K562 (cell line): ENCODE results near the gene ZNF234. TPM values are rescaled to one million over a fixed set of nuclear protein-coding genes. Genes with fewer than 3 reads are reported as not detected.
A peak's percentile ranks its signal among the peaks of the same experiment; 100 is the strongest.

ENCODE experiments used
- CHD7 ChIP-seq: fragments of 200-600 bp; sonication (generic); IDR thresholded peaks from one replicate; pipeline ENCODE4 v1.6.1; 2012; ENCODE audit warnings: mild to moderate bottlenecking, low read depth, low read length, inconsistent platforms
- CREM ChIP-seq: IDR thresholded peaks from 2 replicates; pipeline ENCODE4 v1.6.1; 2014; ENCODE audit warnings: antibody characterized with exemption, low read depth
- GABPA ChIP-seq: fragments of 200-800 bp; sonication (Bioruptor generic); conservative IDR thresholded peaks from 2 replicates; pipeline ENCODE4 v1.6.1; 2016; ENCODE audit warnings: low read depth, missing genetic modification characterization, missing compliant biosample characterization
- LARP7 ChIP-seq: fragments of 450-650 bp; IDR thresholded peaks from 2 replicates; pipeline ENCODE4 v1.6.1; 2016
- OTX1 ChIP-seq: fragments of 450-650 bp; formaldehyde crosslinking; IDR thresholded peaks from 2 replicates; pipeline ENCODE4 v1.4.0; 2022; ENCODE audit warnings: mild to moderate bottlenecking
- U2AF2 ChIP-seq: fragments of 200-400 bp; formaldehyde crosslinking; optimal IDR thresholded peaks from 2 replicates; pipeline ENCODE3; 2017; ENCODE audit warnings: low read depth, mild to moderate bottlenecking, low read length
- ZKSCAN8 ChIP-seq: fragments of 200-800 bp; sonication (Bioruptor generic); IDR thresholded peaks from 2 replicates; pipeline ENCODE4 v1.6.1; 2016; ENCODE audit warnings: missing genetic modification characterization, missing compliant biosample characterization
- polyA plus RNA-seq, 8 experiments: library from polyadenylated mRNA; depleted of rRNA in 4 of 8; stranded (reverse) in 5 of 8; unstranded in 3 of 8; fragments of >200 nt; fragmentation: Nextera tagmentation in 2 of 8; fragmentation: Illumina TruSeq in 1 of 8; extraction: Ambion mirVana in 2 of 8; extraction: Trizol in 1 of 8; gene quantifications; 2 replicates each; pipeline versions ENCODE4 v1.2.1 to v1.2.3, GENCODE V29; 2011 to 2014; ENCODE audit warnings: inconsistent platforms in 1 of 8, missing spikeins in 1 of 8
- total RNA-seq, 7 experiments: library from RNA; depleted of rRNA in 6 of 7; stranded (reverse); fragments of >200 nt in 6 of 7; fragmentation: Illumina TruSeq in 2 of 7; extraction: Trizol in 2 of 7; gene quantifications; 2 replicates each; pipeline versions ENCODE4 v1.2.1 to v1.2.3, GENCODE V29; 2011 to 2021; ENCODE audit warnings: low replicate concordance in 1 of 7
- TF ChIP-seq, protein P1 (sequence below), 2 experiments: IDR thresholded peaks; 2 replicates each; pipeline ENCODE4 v1.6.1; 2011; ENCODE audit warnings: borderline replicate concordance in 1 of 2, control low read depth in 1 of 2, low read depth in 1 of 2, low read length in 1 of 2, mild to moderate bottlenecking in 1 of 2, mixed read lengths in 1 of 2, moderate library complexity in 1 of 2; ENCODE audit not compliant: insufficient read depth in 1 of 2, insufficient read length in 1 of 2, poor library complexity in 1 of 2, severe bottlenecking in 1 of 2; ENCODE audit errors: extremely low read depth in 1 of 2
- TF ChIP-seq, protein P2 (sequence below): fragments of 200-800 bp; sonication (Bioruptor generic); IDR thresholded peaks from 2 replicates; pipeline ENCODE4 v1.6.1; 2017; ENCODE audit warnings: missing genetic modification characterization, missing compliant biosample characterization
- TF ChIP-seq, protein P3 (sequence below): sonication (generic); formaldehyde crosslinking; IDR thresholded peaks from 2 replicates; pipeline ENCODE4 v1.8.1; 2022; ENCODE audit warnings: missing genetic modification reagents

ZNF234 gene
- total and polyA plus RNA-seq, 9 of the 15 experiments (the other 6 are each of a cell fraction or from before 2014, with no cell fraction given): 0.82 to 2.9 (median 1.5) TPM

DNA sequence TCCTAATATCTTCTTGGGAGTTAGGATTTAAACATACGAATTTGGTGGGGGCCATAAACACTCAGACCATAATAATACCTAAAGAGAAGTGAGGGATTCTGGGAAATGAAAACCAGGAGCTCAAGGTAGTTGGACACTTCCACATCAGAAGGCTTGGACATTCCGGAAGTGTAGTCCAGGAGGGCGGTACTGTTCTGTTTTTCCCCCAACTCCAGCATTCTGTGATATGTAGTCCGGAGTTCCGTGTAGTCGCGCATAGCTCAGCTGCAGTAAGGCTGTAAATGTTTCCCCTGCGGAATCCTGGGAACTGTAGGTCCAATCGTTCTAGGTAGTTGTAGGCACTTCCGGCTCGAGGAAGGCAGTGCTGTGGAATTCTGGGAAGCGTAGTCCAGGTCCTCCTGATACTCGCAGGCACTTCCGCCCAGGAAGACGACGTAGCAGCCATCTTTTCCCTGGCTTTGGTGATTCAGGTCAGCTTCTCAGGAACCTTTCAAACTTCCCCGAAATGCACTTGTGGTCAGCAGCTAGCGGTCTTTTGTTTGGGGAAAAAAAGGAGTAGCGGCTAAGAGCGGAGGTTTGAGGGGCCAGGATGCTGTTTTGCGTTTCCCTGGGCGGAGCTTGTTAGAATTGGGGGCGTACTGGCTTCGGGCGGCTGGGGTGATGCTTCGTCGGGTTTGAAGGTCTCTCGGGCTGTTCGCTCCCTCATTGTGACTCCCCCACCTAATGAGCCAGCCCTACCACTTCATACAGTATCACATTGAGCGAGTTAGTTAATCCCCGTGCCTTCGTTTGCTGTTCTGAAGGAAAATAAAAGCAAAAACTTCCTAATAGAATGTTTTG is 23.5 kb downstream of the ZNF234 start, which contains the start of gene ZNF226 (continued):
- no peak for TF ChIP-seq CHD7
- peak; percentile 97 for TF ChIP-seq GABPA (tag)
- TF ChIP-seq, protein P1, sequence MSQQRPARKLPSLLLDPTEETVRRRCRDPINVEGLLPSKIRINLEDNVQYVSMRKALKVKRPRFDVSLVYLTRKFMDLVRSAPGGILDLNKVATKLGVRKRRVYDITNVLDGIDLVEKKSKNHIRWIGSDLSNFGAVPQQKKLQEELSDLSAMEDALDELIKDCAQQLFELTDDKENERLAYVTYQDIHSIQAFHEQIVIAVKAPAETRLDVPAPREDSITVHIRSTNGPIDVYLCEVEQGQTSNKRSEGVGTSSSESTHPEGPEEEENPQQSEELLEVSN (IDR thresholded peaks at IDR 0.05; ENCODE audit: borderline replicate concordance in 1 of 2, extremely low read depth in 1 of 2, insufficient read depth in 1 of 2, insufficient read length in 1 of 2, low read depth in 1 of 2, low read length in 1 of 2, poor library complexity in 1 of 2, severe bottlenecking in 1 of 2): peak in 1 of 2 experiments; percentile 33
- 0 out of 2 replicates have a peak, but pooled peaks have one; percentile 9 for TF ChIP-seq OTX1 (CRISPR knock-in tag)
- TF ChIP-seq, protein P2, sequence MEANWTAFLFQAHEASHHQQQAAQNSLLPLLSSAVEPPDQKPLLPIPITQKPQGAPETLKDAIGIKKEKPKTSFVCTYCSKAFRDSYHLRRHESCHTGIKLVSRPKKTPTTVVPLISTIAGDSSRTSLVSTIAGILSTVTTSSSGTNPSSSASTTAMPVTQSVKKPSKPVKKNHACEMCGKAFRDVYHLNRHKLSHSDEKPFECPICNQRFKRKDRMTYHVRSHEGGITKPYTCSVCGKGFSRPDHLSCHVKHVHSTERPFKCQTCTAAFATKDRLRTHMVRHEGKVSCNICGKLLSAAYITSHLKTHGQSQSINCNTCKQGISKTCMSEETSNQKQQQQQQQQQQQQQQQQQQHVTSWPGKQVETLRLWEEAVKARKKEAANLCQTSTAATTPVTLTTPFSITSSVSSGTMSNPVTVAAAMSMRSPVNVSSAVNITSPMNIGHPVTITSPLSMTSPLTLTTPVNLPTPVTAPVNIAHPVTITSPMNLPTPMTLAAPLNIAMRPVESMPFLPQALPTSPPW (CRISPR knock-in tag): peak; percentile 47; the same call in 1 of the 2 replicates
- peak; percentile 91 for TF ChIP-seq CREM
- TF ChIP-seq ZKSCAN8: no peak
- TF ChIP-seq U2AF2: no peak
- TF ChIP-seq, protein P3, sequence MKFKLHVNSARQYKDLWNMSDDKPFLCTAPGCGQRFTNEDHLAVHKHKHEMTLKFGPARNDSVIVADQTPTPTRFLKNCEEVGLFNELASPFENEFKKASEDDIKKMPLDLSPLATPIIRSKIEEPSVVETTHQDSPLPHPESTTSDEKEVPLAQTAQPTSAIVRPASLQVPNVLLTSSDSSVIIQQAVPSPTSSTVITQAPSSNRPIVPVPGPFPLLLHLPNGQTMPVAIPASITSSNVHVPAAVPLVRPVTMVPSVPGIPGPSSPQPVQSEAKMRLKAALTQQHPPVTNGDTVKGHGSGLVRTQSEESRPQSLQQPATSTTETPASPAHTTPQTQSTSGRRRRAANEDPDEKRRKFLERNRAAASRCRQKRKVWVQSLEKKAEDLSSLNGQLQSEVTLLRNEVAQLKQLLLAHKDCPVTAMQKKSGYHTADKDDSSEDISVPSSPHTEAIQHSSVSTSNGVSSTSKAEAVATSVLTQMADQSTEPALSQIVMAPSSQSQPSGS (CRISPR knock-in tag): no peak
- no peak for TF ChIP-seq LARP7
